LNCaP clone FGC (cell line): ENCODE data around the gene YTHDF1.

Source experiments
- DNase-seq: peaks from one replicate; pipeline ENCODE4 v3.0.0-alpha.2; 2011; ENCODE audit warnings: low read depth
- H3K4me3 ChIP-seq: 2 replicates; pipeline ENCODE4 v1.5.1; 2011; ENCODE audit warnings: mild to moderate bottlenecking, low read depth, low read length, control low read depth
- CTCF ChIP-seq: IDR thresholded peaks from 2 replicates; pipeline ENCODE4 v1.5.1; 2012; ENCODE audit warnings: mild to moderate bottlenecking; ENCODE audit not compliant: control insufficient read depth, insufficient read depth; ENCODE audit errors: extremely low read depth

The YTHDF1 gene

GRCh38 chr20:63182425-63182824, 33.5 kb downstream of the YTHDF1 start:
- DNase-seq = no peak
- no peak for TF ChIP-seq CTCF
- no peak overlapping the region for H3K4me3 ChIP-seq

- no peak for DNase-seq
- TF ChIP-seq CTCF = no peak
- H3K4me3 ChIP-seq = no peak overlapping the region
These were observed 34.7 kb downstream of the YTHDF1 start for GRCh38 chr20:63181226-63181625.

- no peak overlapping the region for H3K4me3 ChIP-seq
- DNase-seq = no peak
- TF ChIP-seq CTCF = no peak
These were observed 35.3 kb downstream of the YTHDF1 start for GRCh38 chr20:63180569-63181185.

GRCh38 chr20:63179687-63180568, 36.0 kb downstream of the YTHDF1 start:
- TF ChIP-seq CTCF = no peak
- no peak for DNase-seq
- H3K4me3 ChIP-seq = no peak overlapping the region

GRCh38 chr20:63178889-63179686, 36.8 kb downstream of the YTHDF1 start:
- TF ChIP-seq CTCF = peak; percentile 58
- no peak for DNase-seq
- H3K4me3 ChIP-seq = no peak overlapping the region

- H3K4me3 ChIP-seq = no peak overlapping the region
- TF ChIP-seq CTCF = no peak
- DNase-seq = no peak
These were observed 37.5 kb downstream of the YTHDF1 start for GRCh38 chr20:63178446-63178820.
